ENCODE measurements around the gene ESPNL. TPM values are rescaled to one million over a fixed set of nuclear protein-coding genes. Genes with fewer than 3 reads are reported as not detected.

Gene ESPNL
- total RNA-seq, 1 experiment from 2014 or later = 0.19 TPM

GRCh38 chr2:238154570-238154969, 54.4 kb downstream of the ESPNL start:
- Mint-ChIP-seq H3K27ac (ENCODE audit: unreplicated experiment) (no peak overlapping the region), H3K36me3 (ENCODE audit: insufficient read depth, unreplicated experiment) (no peaks in the 10 kb centered on the region), H3K27me3 (ENCODE audit: unreplicated experiment) (no peaks in the 10 kb centered on the region), H3K4me3 (ENCODE audit: low read depth, unreplicated experiment) (no peak overlapping the region), H3K4me1 (ENCODE audit: low read depth, unreplicated experiment) (peaks cover 4% of the 10 kb centered on the region), H3K9me3 (ENCODE audit: low read depth, unreplicated experiment) (no peaks in the 10 kb centered on the region)
- intact Hi-C loops (cut with micrococcal nuclease; ENCODE audit: unreplicated experiment) = no loop called here
- CTCF ChIA-PET = no interaction called here
- no TSS peak for BruUV-seq (replicated peaks)
- no peak for DNase-seq
- no peak for TF ChIP-seq CTCF (IDR thresholded peaks at IDR 0.05; ENCODE audit: unreplicated experiment)

GRCh38 chr2:238155051-238155760, 55.1 kb downstream of the ESPNL start:
- Mint-ChIP-seq H3K4me1 (ENCODE audit: low read depth, unreplicated experiment) (peaks cover 7% of the 10 kb centered on the region), H3K9me3 (ENCODE audit: low read depth, unreplicated experiment) (no peaks in the 10 kb centered on the region), H3K27ac (ENCODE audit: unreplicated experiment) (no peak overlapping the region), H3K4me3 (ENCODE audit: low read depth, unreplicated experiment) (no peak overlapping the region), H3K36me3 (ENCODE audit: insufficient read depth, unreplicated experiment) (no peaks in the 10 kb centered on the region), H3K27me3 (ENCODE audit: unreplicated experiment) (no peaks in the 10 kb centered on the region)
- BruUV-seq (replicated peaks) = no TSS peak
- intact Hi-C loops (cut with micrococcal nuclease; ENCODE audit: unreplicated experiment) = no loop called here
- TF ChIP-seq CTCF (IDR thresholded peaks at IDR 0.05; ENCODE audit: unreplicated experiment) = no peak
- no peak for DNase-seq
- CTCF ChIA-PET = no interaction called here

- Mint-ChIP-seq H3K4me1 (ENCODE audit: low read depth, unreplicated experiment) (peaks cover 7% of the 10 kb centered on the region), H3K4me3 (ENCODE audit: low read depth, unreplicated experiment) (no peak overlapping the region), H3K27me3 (ENCODE audit: unreplicated experiment) (no peaks in the 10 kb centered on the region), H3K27ac (ENCODE audit: unreplicated experiment) (no peak overlapping the region), H3K9me3 (ENCODE audit: low read depth, unreplicated experiment) (no peaks in the 10 kb centered on the region), H3K36me3 (ENCODE audit: insufficient read depth, unreplicated experiment) (no peaks in the 10 kb centered on the region)
- DNase-seq = no peak
- BruUV-seq (replicated peaks) = no TSS peak
- CTCF ChIA-PET = no interaction called here
- TF ChIP-seq CTCF (IDR thresholded peaks at IDR 0.05; ENCODE audit: unreplicated experiment) = no peak
- intact Hi-C loops (cut with micrococcal nuclease; ENCODE audit: unreplicated experiment) = no loop called here
Observed at GRCh38 chr2:238155761-238156694, 55.9 kb downstream of the ESPNL start.

GRCh38 chr2:238157506-238158017, 57.4 kb downstream of the ESPNL start:
- Mint-ChIP-seq H3K36me3 (ENCODE audit: insufficient read depth, unreplicated experiment) (no peaks in the 10 kb centered on the region), H3K4me3 (ENCODE audit: low read depth, unreplicated experiment) (no peak overlapping the region), H3K27ac (ENCODE audit: unreplicated experiment) (no peak overlapping the region), H3K27me3 (ENCODE audit: unreplicated experiment) (no peaks in the 10 kb centered on the region), H3K9me3 (ENCODE audit: low read depth, unreplicated experiment) (no peaks in the 10 kb centered on the region), H3K4me1 (ENCODE audit: low read depth, unreplicated experiment) (peaks cover 7% of the 10 kb centered on the region)
- no TSS peak for BruUV-seq (replicated peaks)
- CTCF ChIA-PET = no interaction called here
- DNase-seq = no peak
- intact Hi-C loops (cut with micrococcal nuclease; ENCODE audit: unreplicated experiment) = no loop called here
- no peak for TF ChIP-seq CTCF (IDR thresholded peaks at IDR 0.05; ENCODE audit: unreplicated experiment)

Measured in Calu3 (cell line).